Stimulated activated CD8-positive, alpha-beta memory T cell treated with anti-CD3 and anti-CD28 coated beads, Interleukin-4, amount 100 ng/mL, for 24 hours (primary cell): ENCODE results near the gene HMGA1.

Source experiments
- DNase-seq: peaks from one replicate; pipeline ENCODE4 v3.0.0-alpha.2; 2020; ENCODE audit warnings: low read depth

The HMGA1 gene

GRCh38 chr6:34223956-34224940, 12.4 kb upstream of the HMGA1 start:
- DNase-seq, result peak; percentile 90

- no peak for DNase-seq
Observed at GRCh38 chr6:34225551-34225950, 11.1 kb upstream of the HMGA1 start.

- no peak for DNase-seq
Observed at GRCh38 chr6:34226066-34226465, 10.6 kb upstream of the HMGA1 start.

- no peak for DNase-seq
Observed at GRCh38 chr6:34226731-34227586, 9.7 kb upstream of the HMGA1 start.

- DNase-seq, result no peak
Observed at GRCh38 chr6:34227761-34228421, 8.8 kb upstream of the HMGA1 start.

GRCh38 chr6:34229877-34230276, 6.8 kb upstream of the HMGA1 start:
- DNase-seq, result no peak

- no peak for DNase-seq
Observed at GRCh38 chr6:34230653-34231371, 5.9 kb upstream of the HMGA1 start.

- no peak for DNase-seq
Observed at GRCh38 chr6:34231566-34232336, 4.9 kb upstream of the HMGA1 start.

GRCh38 chr6:34232901-34233300, 3.8 kb upstream of the HMGA1 start:
- no peak for DNase-seq

- DNase-seq, result no peak
Observed at GRCh38 chr6:34233867-34234266, 2.8 kb upstream of the HMGA1 start.

- DNase-seq, result no peak
Observed at GRCh38 chr6:34234667-34235306, 1.9 kb upstream of the HMGA1 start.

GRCh38 chr6:34235307-34236130, 1.2 kb upstream of the HMGA1 start:
- peak; percentile 53 for DNase-seq

GRCh38 chr6:34236131-34236442, 586 bp upstream of the HMGA1 start:
- no peak for DNase-seq

- no peak for DNase-seq
Observed at GRCh38 chr6:34237316-34237721, 646 bp downstream of the HMGA1 start.

GRCh38 chr6:34237722-34238584, 1.3 kb downstream of the HMGA1 start:
- DNase-seq, result peak; percentile 70

- DNase-seq, result no peak
Observed at GRCh38 chr6:34238585-34239499, 2.2 kb downstream of the HMGA1 start.

- DNase-seq, result no peak
Observed at GRCh38 chr6:34239500-34239825, 2.8 kb downstream of the HMGA1 start.

- no peak for DNase-seq
Observed at GRCh38 chr6:34239893-34240292, 3.2 kb downstream of the HMGA1 start.
